Prostate gland (tissue), 2 donors: ENCODE results near the gene TPT1. TPM values are rescaled to one million over a fixed set of nuclear protein-coding genes. Genes with fewer than 3 reads are reported as not detected.

Experiments
- DNase-seq: peaks from one replicate; pipeline ENCODE4 v3.0.0-alpha.2; 2019; ENCODE audit warnings: low spot score
- H3K27ac ChIP-seq, 2 donors: fragments of 200-600 bp; sonication (generic); 2 replicates each; pipeline ENCODE4 v1.5.1; 2017 to 2019
- H3K27me3 ChIP-seq: fragments of 200-600 bp; sonication (generic); replicated peaks from 2 replicates; pipeline ENCODE4 v1.5.1; 2019; ENCODE audit not compliant: insufficient read depth
- H3K36me3 ChIP-seq, 2 donors: fragments of 200-600 bp; sonication (generic); 1 replicate in 1 of 2; 2 replicates in 1 of 2; pipeline versions ENCODE4 v1.5.1 to v1.8.1; 2017 to 2019
- H3K4me1 ChIP-seq: fragments of 200-600 bp; sonication (generic); replicated peaks from 2 replicates; pipeline ENCODE4 v1.5.1; 2019
- H3K4me3 ChIP-seq, 2 donors: fragments of 200-600 bp; sonication (generic); 2 replicates each; pipeline ENCODE4 v1.5.1; 2017 to 2019
- H3K9me3 ChIP-seq: fragments of 200-600 bp; sonication (generic); 2 replicates; pipeline ENCODE4 v1.5.1; 2017
- POLR2A ChIP-seq: fragments of 450-650 bp; IDR thresholded peaks from one replicate; pipeline ENCODE4 v1.6.1; 2016; ENCODE audit warnings: antibody characterized with exemption, mild to moderate bottlenecking
- POLR2AphosphoS5 ChIP-seq: sonication (generic); formaldehyde crosslinking; IDR thresholded peaks from one replicate; pipeline ENCODE4 v1.6.1; 2017; ENCODE audit warnings: antibody characterized with exemption
- WGBS: methylation state at CpG from one replicate; pipeline ENCODE4 v1.1.5; 2018; 5-methylcytosine and 5-hydroxymethylcytosine counted together
- intact Hi-C: fragments of 100-400 bp; cut with DNase I; formaldehyde crosslinking; loops from one replicate; pipeline ENCODE4 v1.14.2; 2022
- small RNA-seq, 2 donors: library from RNA; depleted of rRNA; stranded (forward); fragments of <200 nt; gene quantifications; one replicate each; pipeline ENCODE3, GENCODE V24; 2016
- total RNA-seq, 2 donors: library from RNA; depleted of rRNA; stranded (reverse); fragments of >200 nt; gene quantifications; one replicate each; pipeline ENCODE4 v1.1.0, GENCODE V29; 2016
- TF ChIP-seq, protein P1 (sequence below), 4 experiments: fragments of 200-600 bp in 2 of 4; fragments of 450-650 bp in 2 of 4; sonication (generic) in 2 of 4; IDR thresholded peaks; 1 replicate in 3 of 4; 2 replicates in 1 of 4; pipeline ENCODE4 v1.5.1; 2016 to 2019; ENCODE audit warnings: antibody characterized with exemption in 4 of 4, mild to moderate bottlenecking in 2 of 4, moderate library complexity in 2 of 4

Gene TPT1
- total RNA-seq, 2 donors from 2014 or later: 1,725 to 2,682 TPM

DNA sequence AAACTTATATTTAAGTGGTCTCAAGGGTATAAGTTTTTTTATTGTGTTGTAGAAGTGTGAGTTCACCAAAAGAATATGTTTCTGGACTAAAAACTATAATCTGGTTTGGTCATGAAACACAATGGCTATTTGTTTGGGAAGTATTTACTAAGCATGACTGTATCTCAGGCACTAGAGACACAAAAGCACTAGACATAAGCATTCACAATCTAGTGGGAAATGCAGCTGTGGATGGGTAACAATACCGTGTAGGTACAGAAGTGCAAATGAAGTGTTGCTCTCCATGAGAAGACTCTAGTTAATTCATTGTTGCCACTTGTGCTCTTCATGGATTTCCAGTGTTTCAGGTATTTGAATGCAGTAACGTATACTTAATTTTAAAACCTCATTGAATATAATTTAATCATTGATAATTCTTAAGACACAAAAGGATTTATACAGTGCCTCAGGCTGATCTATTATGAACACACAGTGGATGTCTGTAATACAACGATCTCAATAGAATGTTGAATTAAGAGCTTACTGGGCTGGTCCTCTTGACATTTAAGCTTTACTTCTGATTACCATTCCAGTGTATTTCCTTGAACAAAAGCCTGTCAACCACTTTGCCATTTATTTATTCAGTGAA lies 50.9 kb downstream of the TPT1 start:
- TF ChIP-seq POLR2AphosphoS5 (no peak), POLR2A (no peak)
- TF ChIP-seq, protein P1, sequence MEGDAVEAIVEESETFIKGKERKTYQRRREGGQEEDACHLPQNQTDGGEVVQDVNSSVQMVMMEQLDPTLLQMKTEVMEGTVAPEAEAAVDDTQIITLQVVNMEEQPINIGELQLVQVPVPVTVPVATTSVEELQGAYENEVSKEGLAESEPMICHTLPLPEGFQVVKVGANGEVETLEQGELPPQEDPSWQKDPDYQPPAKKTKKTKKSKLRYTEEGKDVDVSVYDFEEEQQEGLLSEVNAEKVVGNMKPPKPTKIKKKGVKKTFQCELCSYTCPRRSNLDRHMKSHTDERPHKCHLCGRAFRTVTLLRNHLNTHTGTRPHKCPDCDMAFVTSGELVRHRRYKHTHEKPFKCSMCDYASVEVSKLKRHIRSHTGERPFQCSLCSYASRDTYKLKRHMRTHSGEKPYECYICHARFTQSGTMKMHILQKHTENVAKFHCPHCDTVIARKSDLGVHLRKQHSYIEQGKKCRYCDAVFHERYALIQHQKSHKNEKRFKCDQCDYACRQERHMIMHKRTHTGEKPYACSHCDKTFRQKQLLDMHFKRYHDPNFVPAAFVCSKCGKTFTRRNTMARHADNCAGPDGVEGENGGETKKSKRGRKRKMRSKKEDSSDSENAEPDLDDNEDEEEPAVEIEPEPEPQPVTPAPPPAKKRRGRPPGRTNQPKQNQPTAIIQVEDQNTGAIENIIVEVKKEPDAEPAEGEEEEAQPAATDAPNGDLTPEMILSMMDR (IDR thresholded peaks at IDR 0.05): no peak
- no peak for DNase-seq
- H3K27me3 ChIP-seq: no peaks in the 10 kb centered on the region
- no peak overlapping the region for H3K4me3 ChIP-seq
- WGBS: 82% methylated on average over 3 of the region's 3 CpGs
- H3K4me1 ChIP-seq: no peaks in the 10 kb centered on the region
- no peaks in the 10 kb centered on the region for H3K9me3 ChIP-seq
- intact Hi-C loops: no loop called here
- H3K36me3 ChIP-seq: no peaks in the 10 kb centered on the region
- no peak overlapping the region for H3K27ac ChIP-seq

Small RNA genes within 50 kb of the gene (small RNA-seq; reads per million reads assigned to genes)
- 374 to 616 reads per million in 2 donors for gene SNORA31

Other genes with a start within 250 kb of the TPT1 start
- gene GTF2F2, start 220.7 kb downstream of the TPT1 start, total RNA-seq: 10 to 100 TPM; 15.3 to 21.2 TPM
- not detected for gene KCTD4, start 140.1 kb downstream of the TPT1 start, total RNA-seq
- gene SLC25A30, start 77.2 kb upstream of the TPT1 start, total RNA-seq: 10 to 100 TPM; 12.6 to 14.2 TPM
- gene COG3, start 123.8 kb upstream of the TPT1 start, total RNA-seq: 10 to 100 TPM; 37.7 to 76.0 TPM